Measurements from ENCODE around the gene FOLR3.

DNA sequence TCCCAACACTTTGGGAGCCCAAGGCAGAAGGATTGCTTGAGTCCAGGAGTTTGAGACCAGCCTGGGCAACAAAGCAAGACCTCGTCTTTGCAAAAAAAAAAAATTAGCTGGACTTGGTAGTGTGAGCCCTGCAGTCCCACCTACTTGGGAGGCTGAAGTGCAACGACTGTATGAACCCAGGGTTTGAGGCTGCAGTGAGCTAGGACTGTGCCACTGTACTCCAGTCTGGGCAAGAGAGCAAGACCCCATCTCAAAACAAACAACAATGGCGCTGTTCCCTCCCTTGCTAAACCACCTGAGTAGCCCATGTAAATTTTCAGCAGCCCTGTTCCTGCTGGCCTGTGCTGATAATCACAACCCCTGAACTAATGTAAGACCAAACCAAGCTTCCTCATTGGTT, 35.5 kb upstream of the FOLR3 start:
- TF ChIP-seq POLR2A (IDR thresholded peaks at IDR 0.05; ENCODE audit: low read length) (no peak), GATA1 (IDR thresholded peaks at IDR 0.05; ENCODE audit: low read depth, low read length) (no peak)
